Memory B cell (primary cell): ENCODE data around the gene KBTBD13.
A peak's percentile ranks its signal among the peaks of the same experiment; 100 is the strongest.
"Not testable (repeated sequence)": the region's sequence is repeated elsewhere in the genome, so short reads cannot be mapped to it uniquely, and the experiment has no call there.

ENCODE experiments used
- ATAC-seq: fragments of 150-1000 bp; cut with Tn5 transposase; 2 replicates; pipeline ENCODE4 v1.10.0; 2021; ENCODE audit warnings: low read depth, mild to moderate bottlenecking, moderate library complexity
- DNase-seq, 2 donors: peaks; one replicate each; pipeline ENCODE4 v3.0.0; 2022; ENCODE audit warnings: low spot score in 2 of 2
- H3K27ac Mint-ChIP-seq: one replicate; pipeline ENCODE4 v1.8.0; 2022; ENCODE audit warnings: mild to moderate bottlenecking, moderate library complexity, mixed read lengths
- H3K27me3 Mint-ChIP-seq: one replicate; pipeline ENCODE4 v1.8.0; 2022; ENCODE audit warnings: mixed read lengths
- H3K36me3 Mint-ChIP-seq: one replicate; pipeline ENCODE4 v1.8.0; 2022; ENCODE audit warnings: mild to moderate bottlenecking, mixed read lengths
- H3K4me1 Mint-ChIP-seq: one replicate; pipeline ENCODE4 v1.8.0; 2022; ENCODE audit warnings: mixed read lengths
- H3K4me3 Mint-ChIP-seq: one replicate; pipeline ENCODE4 v1.8.0; 2022; ENCODE audit warnings: mild to moderate bottlenecking, moderate library complexity, mixed read lengths
- H3K9me3 Mint-ChIP-seq: one replicate; pipeline ENCODE4 v1.8.0; 2022; ENCODE audit warnings: mixed read lengths

KBTBD13 gene

GRCh38 chr15:65095011-65095746, 18.6 kb downstream of the KBTBD13 start:
- DNase-seq, result no peak
- H3K27ac Mint-ChIP-seq, result peak overlapping the region; percentile 17
- ATAC-seq, result no peak
- H3K36me3 Mint-ChIP-seq, result peaks cover 15% of the 10 kb centered on the region
- H3K27me3 Mint-ChIP-seq, result no peaks in the 10 kb centered on the region
- H3K4me3 Mint-ChIP-seq, result no peak overlapping the region
- no peaks in the 10 kb centered on the region for H3K9me3 Mint-ChIP-seq
- H3K4me1 Mint-ChIP-seq, result no peaks in the 10 kb centered on the region

GRCh38 chr15:65095747-65096104, 19.2 kb downstream of the KBTBD13 start:
- H3K4me3 Mint-ChIP-seq, result no peak overlapping the region
- H3K4me1 Mint-ChIP-seq, result no peaks in the 10 kb centered on the region
- H3K36me3 Mint-ChIP-seq, result peaks cover 18% of the 10 kb centered on the region
- ATAC-seq, result no peak
- H3K9me3 Mint-ChIP-seq, result no peaks in the 10 kb centered on the region
- no peak overlapping the region for H3K27ac Mint-ChIP-seq
- H3K27me3 Mint-ChIP-seq, result no peaks in the 10 kb centered on the region
- DNase-seq, result no peak

DNA sequence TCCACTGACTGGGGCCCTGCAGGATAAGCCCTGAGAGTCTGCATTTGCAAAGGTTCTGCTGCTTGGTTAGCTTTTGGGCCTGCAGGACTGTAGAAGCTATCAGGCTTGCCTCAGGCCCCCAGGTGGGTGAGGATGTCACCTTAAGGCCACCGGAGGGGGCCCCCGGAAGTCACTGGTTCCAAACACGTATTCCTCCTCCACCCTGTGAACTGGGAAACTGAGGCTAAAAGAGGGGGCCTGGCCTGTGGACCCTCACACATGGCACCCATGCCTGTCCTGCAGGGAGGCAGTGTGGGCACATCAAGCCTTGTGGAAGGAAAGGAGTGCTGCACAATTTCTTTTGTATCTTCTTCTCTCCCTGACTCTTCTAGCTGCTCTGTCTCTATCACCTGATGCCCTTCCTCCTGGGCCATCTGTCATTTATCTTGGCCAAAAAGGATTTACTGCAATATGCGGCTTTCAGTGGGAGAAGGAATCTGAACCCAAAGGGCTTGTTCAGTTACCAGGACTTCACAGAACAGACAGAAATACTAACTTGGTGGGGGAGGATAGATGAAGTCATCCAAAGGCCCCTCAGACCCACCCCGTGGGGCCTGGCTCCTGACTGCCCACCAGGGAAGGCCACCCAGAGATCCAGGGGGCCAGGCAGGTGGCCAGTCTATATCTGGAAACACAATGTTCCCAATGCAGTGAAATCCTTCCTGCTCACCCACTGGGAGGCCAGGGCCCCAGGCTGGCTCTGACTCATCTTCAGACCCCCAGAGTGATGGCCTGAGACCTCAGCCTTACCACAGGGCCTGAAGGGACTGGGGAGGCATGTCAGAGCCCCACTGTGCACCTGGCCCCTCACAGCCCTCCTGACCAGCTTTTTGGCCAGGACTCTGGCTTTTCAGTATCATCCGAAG, 20.2 kb downstream of the KBTBD13 start:
- no peak overlapping the region for H3K4me3 Mint-ChIP-seq
- peaks cover 5% of the 10 kb centered on the region for H3K4me1 Mint-ChIP-seq
- peaks cover 24% of the 10 kb centered on the region for H3K36me3 Mint-ChIP-seq
- no peaks in the 10 kb centered on the region for H3K9me3 Mint-ChIP-seq
- no peak overlapping the region for H3K27ac Mint-ChIP-seq
- DNase-seq (no peak), ATAC-seq (no peak)
- no peaks in the 10 kb centered on the region for H3K27me3 Mint-ChIP-seq

GRCh38 chr15:65097651-65098263, 21.2 kb downstream of the KBTBD13 start:
- Mint-ChIP-seq H3K4me3 (no peak overlapping the region), H3K36me3 (peaks cover 25% of the 10 kb centered on the region), H3K27me3 (no peaks in the 10 kb centered on the region), H3K4me1 (peaks cover 5% of the 10 kb centered on the region), H3K27ac (peak overlapping the region; percentile 43), H3K9me3 (no peaks in the 10 kb centered on the region)
- DNase-seq, result no peak
- ATAC-seq, result no peak

GRCh38 chr15:65099336-65099735, 22.8 kb downstream of the KBTBD13 start:
- no peak for DNase-seq
- Mint-ChIP-seq H3K36me3 (peaks cover 30% of the 10 kb centered on the region), H3K27me3 (no peaks in the 10 kb centered on the region), H3K4me3 (no peak overlapping the region), H3K4me1 (peaks cover 5% of the 10 kb centered on the region), H3K27ac (no peak overlapping the region), H3K9me3 (no peaks in the 10 kb centered on the region)
- no peak for ATAC-seq

DNA sequence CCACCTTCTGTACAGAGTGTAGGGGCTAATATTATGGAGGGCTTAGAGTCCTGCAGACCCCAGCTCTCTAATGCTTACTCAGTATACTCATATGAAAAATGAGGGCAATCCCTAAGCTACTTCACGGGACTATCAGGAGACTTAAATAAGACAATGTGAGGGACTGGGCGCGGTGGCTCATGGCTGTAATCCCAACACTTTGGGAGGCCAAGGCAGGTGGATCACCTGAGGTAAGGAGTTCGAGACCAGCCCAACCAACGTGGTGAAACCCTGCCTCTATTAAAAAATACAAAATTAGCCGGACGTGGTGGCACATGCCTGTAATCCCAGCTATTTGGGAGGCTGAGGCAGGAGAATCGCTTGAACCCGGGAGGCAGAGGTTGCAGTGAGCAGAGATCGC, 23.3 kb downstream of the KBTBD13 start:
- not testable (repeated sequence) for H3K27ac Mint-ChIP-seq, ATAC-seq, H3K9me3 Mint-ChIP-seq, DNase-seq, H3K4me1 Mint-ChIP-seq, H3K27me3 Mint-ChIP-seq, H3K4me3 Mint-ChIP-seq
- H3K36me3 Mint-ChIP-seq, result peaks cover 30% of the 10 kb centered on the region

- H3K27ac Mint-ChIP-seq, result no peak overlapping the region
- no peak for ATAC-seq
- DNase-seq, result no peak
- peaks cover 5% of the 10 kb centered on the region for H3K4me1 Mint-ChIP-seq
- no peaks in the 10 kb centered on the region for H3K27me3 Mint-ChIP-seq
- H3K36me3 Mint-ChIP-seq, result peaks cover 33% of the 10 kb centered on the region
- no peaks in the 10 kb centered on the region for H3K9me3 Mint-ChIP-seq
- H3K4me3 Mint-ChIP-seq, result no peak overlapping the region
Observed at GRCh38 chr15:65100442-65100841, 23.9 kb downstream of the KBTBD13 start.

GRCh38 chr15:65101411-65101890, 24.9 kb downstream of the KBTBD13 start:
- no peaks in the 10 kb centered on the region for H3K27me3 Mint-ChIP-seq
- H3K36me3 Mint-ChIP-seq, result peaks cover 34% of the 10 kb centered on the region
- no peaks in the 10 kb centered on the region for H3K9me3 Mint-ChIP-seq
- H3K4me3 Mint-ChIP-seq, result no peak overlapping the region
- no peak overlapping the region for H3K27ac Mint-ChIP-seq
- H3K4me1 Mint-ChIP-seq, result peaks cover 5% of the 10 kb centered on the region
- DNase-seq (no peak), ATAC-seq (no peak)

DNA sequence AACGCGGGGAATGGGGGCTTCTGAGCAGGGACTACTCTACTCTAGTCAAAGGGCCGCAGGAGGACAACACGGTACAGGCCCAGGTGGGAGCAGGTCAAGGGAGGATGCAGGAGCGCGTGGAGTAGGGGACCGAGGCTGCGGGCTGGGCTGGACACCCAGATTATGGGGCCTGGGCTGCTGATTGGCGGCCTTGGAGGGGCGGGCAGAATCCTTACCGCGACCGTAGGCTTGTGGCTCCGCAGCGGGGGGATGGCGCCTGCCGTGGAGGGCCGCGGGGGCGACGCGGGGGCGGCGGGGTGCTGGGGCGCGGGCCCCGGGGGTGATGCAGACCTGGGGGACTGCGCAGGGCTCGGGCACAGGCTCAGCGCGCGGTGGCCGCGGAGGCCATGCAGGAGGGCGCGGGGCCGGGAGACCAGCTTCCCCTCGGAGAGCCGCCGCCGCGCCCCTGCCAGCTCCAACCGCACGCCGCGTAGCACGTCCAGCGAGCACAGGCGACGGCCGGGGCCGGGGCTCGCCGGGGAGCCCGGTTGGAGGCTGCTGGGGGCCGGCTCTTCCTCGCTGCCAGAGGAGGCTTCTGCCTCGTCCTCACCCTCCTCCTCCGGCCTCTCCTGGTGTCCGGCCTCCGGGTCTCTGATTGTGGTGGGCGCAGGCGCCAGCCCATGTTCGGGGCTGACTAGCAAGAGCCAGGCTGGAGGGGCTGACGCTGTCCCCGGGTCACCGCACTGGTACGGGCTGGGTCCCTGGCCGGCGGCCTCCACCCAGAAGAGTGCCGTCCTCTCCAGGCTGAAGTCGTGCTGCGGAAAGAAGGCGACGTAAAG, 25.6 kb downstream of the KBTBD13 start:
- H3K4me3 Mint-ChIP-seq, result no peak overlapping the region
- ATAC-seq (no peak), DNase-seq (no peak)
- no peak overlapping the region for H3K27ac Mint-ChIP-seq
- peaks cover 35% of the 10 kb centered on the region for H3K36me3 Mint-ChIP-seq
- H3K4me1 Mint-ChIP-seq, result peaks cover 5% of the 10 kb centered on the region
- H3K27me3 Mint-ChIP-seq, result no peaks in the 10 kb centered on the region
- no peaks in the 10 kb centered on the region for H3K9me3 Mint-ChIP-seq

DNA sequence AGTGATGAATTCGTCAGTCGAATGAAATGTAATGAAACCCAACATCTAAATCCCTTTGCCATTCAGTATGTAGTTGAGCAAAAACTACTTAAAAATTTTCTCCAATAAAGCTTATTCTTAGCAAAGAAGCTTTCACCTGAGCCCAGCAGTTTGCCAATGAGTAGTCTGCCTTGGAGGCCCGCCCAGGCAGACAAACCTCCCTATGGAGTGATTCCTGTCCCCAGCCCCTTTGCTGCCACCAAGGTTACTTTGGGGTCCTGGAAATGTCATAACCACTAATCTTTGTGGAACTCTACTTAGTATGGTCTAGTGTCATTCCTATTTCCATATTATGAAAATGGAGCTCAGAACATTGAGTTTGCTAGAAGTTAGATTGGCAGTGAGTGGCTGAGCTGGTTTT, 26.4 kb downstream of the KBTBD13 start:
- H3K4me3 Mint-ChIP-seq, result no peak overlapping the region
- no peaks in the 10 kb centered on the region for H3K27me3 Mint-ChIP-seq
- DNase-seq (no peak), ATAC-seq (no peak)
- H3K4me1 Mint-ChIP-seq, result peaks cover 5% of the 10 kb centered on the region
- H3K36me3 Mint-ChIP-seq, result peaks cover 37% of the 10 kb centered on the region
- no peaks in the 10 kb centered on the region for H3K9me3 Mint-ChIP-seq
- H3K27ac Mint-ChIP-seq, result no peak overlapping the region

- Mint-ChIP-seq H3K4me1 (peaks cover 5% of the 10 kb centered on the region), H3K36me3 (peaks cover 26% of the 10 kb centered on the region)
Observed at GRCh38 chr15:65105038-65105437, 28.5 kb downstream of the KBTBD13 start.

GRCh38 chr15:65106011-65106590, 29.6 kb downstream of the KBTBD13 start:
- H3K4me3 Mint-ChIP-seq, result no peak overlapping the region
- no peaks in the 10 kb centered on the region for H3K9me3 Mint-ChIP-seq
- ATAC-seq (no peak), DNase-seq (no peak)
- H3K27me3 Mint-ChIP-seq, result no peaks in the 10 kb centered on the region
- H3K36me3 Mint-ChIP-seq, result peaks cover 27% of the 10 kb centered on the region
- H3K4me1 Mint-ChIP-seq, result peaks cover 5% of the 10 kb centered on the region
- peak overlapping the region; percentile 21 for H3K27ac Mint-ChIP-seq

More at GRCh38 chr15:65105038-65105437, 28.5 kb downstream of the KBTBD13 start:
- Mint-ChIP-seq H3K4me3 (no peak overlapping the region), H3K27me3 (no peaks in the 10 kb centered on the region), H3K27ac (no peak overlapping the region), H3K9me3 (no peaks in the 10 kb centered on the region)
- DNase-seq (no peak), ATAC-seq (no peak)

- Mint-ChIP-seq H3K4me1 (no peaks in the 10 kb centered on the region), H3K36me3 (peaks cover 33% of the 10 kb centered on the region), H3K9me3 (no peaks in the 10 kb centered on the region), H3K27me3 (no peaks in the 10 kb centered on the region), H3K27ac (no peak overlapping the region), H3K4me3 (no peak overlapping the region)
- DNase-seq, result no peak
- ATAC-seq, result no peak
Observed at GRCh38 chr15:65110676-65111292, 34.2 kb downstream of the KBTBD13 start.
